GM12892 (cell line): Measurements from ENCODE around the gene NUDT6.

Experiments used
- POLR2A ChIP-seq: IDR thresholded peaks from 2 replicates; pipeline ENCODE4 v1.6.1; 2011; ENCODE audit warnings: low read depth, low read length, control low read depth
- POLR2AphosphoS5 ChIP-seq: IDR thresholded peaks from 2 replicates; pipeline ENCODE4 v1.6.1; 2011; ENCODE audit warnings: low read depth, low read length, control low read depth
- TAF1 ChIP-seq: IDR thresholded peaks from 2 replicates; pipeline ENCODE4 v1.6.1; 2011; ENCODE audit warnings: low read depth, mild to moderate bottlenecking, control low read depth, low read length, borderline replicate concordance

DNA sequence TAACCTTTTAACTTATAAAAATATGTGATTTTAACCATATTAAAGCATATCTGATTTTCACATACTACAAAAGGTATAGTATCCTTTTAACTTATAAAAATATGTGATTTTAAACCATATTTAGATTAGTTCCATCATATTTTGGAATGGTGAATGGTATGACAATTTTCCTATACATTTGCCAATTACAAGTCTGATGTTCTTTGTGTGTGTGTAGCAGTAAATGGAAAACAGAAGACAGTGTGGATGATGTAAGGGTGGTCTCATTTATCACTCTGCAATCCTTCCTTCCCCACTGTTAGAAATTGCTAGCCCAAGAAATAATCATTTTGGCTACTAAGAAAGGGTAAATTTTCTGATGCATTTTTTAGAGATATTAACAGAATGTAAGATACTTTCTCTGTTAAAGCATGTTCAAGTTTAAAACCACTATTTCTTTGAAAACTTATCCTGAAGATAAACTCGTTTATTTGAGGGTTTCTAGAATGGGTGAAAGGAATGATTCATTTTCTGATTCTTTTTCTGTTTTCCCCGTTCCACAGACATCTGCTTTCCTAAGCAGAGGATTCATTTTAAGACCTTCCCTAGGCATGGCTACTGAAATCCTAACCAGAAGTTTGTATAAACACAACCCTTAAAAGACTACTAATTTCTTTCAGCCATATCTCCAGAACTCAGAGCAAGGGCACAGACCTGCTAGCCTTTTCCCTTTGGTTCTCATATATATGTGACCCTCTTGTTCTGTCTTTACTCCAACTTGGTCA lies 21.0 kb downstream of the NUDT6 start:
- TF ChIP-seq POLR2A = no peak
- TF ChIP-seq POLR2AphosphoS5 = no peak
- no peak for TF ChIP-seq TAF1
